Mucosa of descending colon (tissue), 3 donors: ENCODE results near the gene BBLN. TPM values are rescaled to one million over a fixed set of nuclear protein-coding genes. Genes with fewer than 3 reads are reported as not detected.
A peak's percentile ranks its signal among the peaks of the same experiment; 100 is the strongest.

ENCODE experiments used
- ATAC-seq: fragments of 200-7000 bp; cut with Tn5 transposase; one replicate; pipeline ENCODE4 v1.9.1; 2020; ENCODE audit warnings: mild to moderate bottlenecking, moderate library complexity
- DNase-seq, 3 donors: peaks; one replicate each; pipeline ENCODE4 v3.0.0-alpha.2; 2020
- H3K36me3 ChIP-seq: fragments of 200-600 bp; one replicate; pipeline ENCODE4 v1.8.0; 2021; ENCODE audit warnings: low read depth, mild to moderate bottlenecking
- H3K4me1 ChIP-seq: fragments of 200-600 bp; one replicate; pipeline ENCODE4 v1.8.0; 2021; ENCODE audit warnings: low read depth, mild to moderate bottlenecking
- H3K4me3 ChIP-seq: fragments of 200-600 bp; one replicate; pipeline ENCODE4 v1.8.0; 2021; ENCODE audit warnings: mild to moderate bottlenecking
- H3K9me3 ChIP-seq: fragments of 200-600 bp; one replicate; pipeline ENCODE4 v1.8.0; 2021; ENCODE audit warnings: mild to moderate bottlenecking
- intact Hi-C, 2 donors: fragments of 100-400 bp; cut with DNase I in 1 of 2; cut with micrococcal nuclease in 1 of 2; formaldehyde crosslinking; loops; one replicate each; pipeline versions ENCODE4 v1.11.0 to v1.11.1; 2022; cut with DNase I, micrococcal nuclease
- total RNA-seq, 3 donors: library from RNA; stranded (reverse); fragmentation: NEBNext Ultra II Directional in 2 of 3; extraction: Animal tissue kit (Norgen Biotek cat#: 25700) in 2 of 3; gene quantifications; one replicate each; pipeline versions ENCODE4 v1.2.1 to v1.2.4, GENCODE V29; 2021 to 2023
- TF ChIP-seq, protein P1 (sequence below): fragments of 200-600 bp; IDR thresholded peaks from one replicate; pipeline ENCODE4 v1.8.0; 2022; ENCODE audit warnings: antibody characterized with exemption, mild to moderate bottlenecking
- donor health status: DM: no; HTN: no; CAD: no; lungs with moderate emphysema.
- donor health status: DM: no; HTN: no; CAD: no.
- donor health status: DM: no; HTN: yes; CAD: no.

Gene BBLN
- total RNA-seq, 3 donors from 2014 or later = 33.7 to 46.8 (median 37.6) TPM

GRCh38 chr9:128142596-128142995 is 17.5 kb upstream of the BBLN start:
- DNase-seq = peak in 2 of 3 donors; percentile 17 to 32
- TF ChIP-seq, protein P1, sequence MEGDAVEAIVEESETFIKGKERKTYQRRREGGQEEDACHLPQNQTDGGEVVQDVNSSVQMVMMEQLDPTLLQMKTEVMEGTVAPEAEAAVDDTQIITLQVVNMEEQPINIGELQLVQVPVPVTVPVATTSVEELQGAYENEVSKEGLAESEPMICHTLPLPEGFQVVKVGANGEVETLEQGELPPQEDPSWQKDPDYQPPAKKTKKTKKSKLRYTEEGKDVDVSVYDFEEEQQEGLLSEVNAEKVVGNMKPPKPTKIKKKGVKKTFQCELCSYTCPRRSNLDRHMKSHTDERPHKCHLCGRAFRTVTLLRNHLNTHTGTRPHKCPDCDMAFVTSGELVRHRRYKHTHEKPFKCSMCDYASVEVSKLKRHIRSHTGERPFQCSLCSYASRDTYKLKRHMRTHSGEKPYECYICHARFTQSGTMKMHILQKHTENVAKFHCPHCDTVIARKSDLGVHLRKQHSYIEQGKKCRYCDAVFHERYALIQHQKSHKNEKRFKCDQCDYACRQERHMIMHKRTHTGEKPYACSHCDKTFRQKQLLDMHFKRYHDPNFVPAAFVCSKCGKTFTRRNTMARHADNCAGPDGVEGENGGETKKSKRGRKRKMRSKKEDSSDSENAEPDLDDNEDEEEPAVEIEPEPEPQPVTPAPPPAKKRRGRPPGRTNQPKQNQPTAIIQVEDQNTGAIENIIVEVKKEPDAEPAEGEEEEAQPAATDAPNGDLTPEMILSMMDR = no peak

DNA sequence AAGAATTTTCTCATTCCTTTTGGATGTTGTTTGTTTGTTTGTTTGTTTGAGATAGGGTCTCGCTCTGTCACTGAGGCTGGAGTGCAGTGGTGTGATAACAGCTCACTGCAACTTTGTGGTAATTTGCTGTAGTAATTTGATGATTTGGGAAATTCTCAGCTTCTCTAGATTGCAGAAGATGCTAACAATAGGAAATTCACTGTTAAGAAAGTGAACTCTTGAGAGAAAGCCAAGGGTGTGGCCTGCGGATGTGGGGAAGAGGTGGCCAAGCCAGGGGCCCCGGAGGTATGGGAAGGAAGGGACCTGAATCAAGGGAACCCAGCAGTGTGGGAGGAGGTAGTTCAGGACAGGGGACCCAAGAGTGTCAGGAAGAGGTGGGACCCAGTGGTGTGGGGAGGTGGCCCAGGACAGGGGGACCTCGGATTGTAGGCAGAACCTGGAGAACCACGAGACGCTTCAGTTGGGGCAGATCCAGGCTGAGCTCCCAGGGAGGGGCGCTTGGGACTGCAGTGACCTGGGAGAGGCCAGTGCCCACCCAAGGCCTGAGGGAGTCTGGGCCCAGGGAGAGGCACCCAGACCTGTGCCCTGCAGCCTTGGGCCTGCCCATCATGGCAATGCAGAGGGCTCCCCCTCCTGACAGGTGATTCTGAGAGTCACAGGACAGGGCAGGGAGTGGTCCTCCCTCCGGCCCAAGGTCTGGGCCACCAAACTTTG is 16.4 kb upstream of the BBLN start:
- DNase-seq (peak in 2 of 3 donors; percentile 50 to 57), ATAC-seq (peak; percentile 74)
- H3K9me3 ChIP-seq = no peaks in the 10 kb centered on the region
- H3K4me3 ChIP-seq = no peak overlapping the region
- intact Hi-C loops = no loop called here
- H3K36me3 ChIP-seq = no peaks in the 10 kb centered on the region
- TF ChIP-seq, protein P1 = no peak
- peaks cover 12% of the 10 kb centered on the region for H3K4me1 ChIP-seq

More at GRCh38 chr9:128142596-128142995, 17.5 kb upstream of the BBLN start:
- ATAC-seq = no peak
- no peaks in the 10 kb centered on the region for H3K9me3 ChIP-seq
- no peaks in the 10 kb centered on the region for H3K36me3 ChIP-seq
- peaks cover 5% of the 10 kb centered on the region for H3K4me1 ChIP-seq
- H3K4me3 ChIP-seq = no peak overlapping the region
- intact Hi-C loops = no loop called here

- intact Hi-C loops = no loop called here
- TF ChIP-seq, protein P1 = no peak
- DNase-seq = peak in 1 of 3 donors; percentile 30
These were observed 15.6 kb upstream of the BBLN start for GRCh38 chr9:128144239-128145181.

DNA sequence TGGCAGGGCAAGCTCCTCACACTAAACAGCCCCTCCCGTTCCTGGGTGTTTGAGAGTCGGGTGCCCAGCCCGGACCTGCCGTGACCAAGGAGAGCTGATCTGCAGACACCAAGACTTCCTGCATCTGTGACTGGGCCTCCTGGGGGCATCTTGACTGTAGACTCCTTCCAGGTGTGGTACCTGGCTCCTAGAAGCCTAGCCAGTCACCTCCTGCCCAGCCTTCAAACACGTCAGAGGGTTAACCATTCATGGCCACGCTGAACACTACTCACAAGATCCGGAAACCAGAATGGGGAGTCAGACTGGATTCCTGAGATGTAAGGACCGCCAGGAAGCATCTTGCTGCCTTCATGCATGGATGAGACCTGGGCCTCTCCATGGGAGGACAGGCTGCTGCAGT is 14.5 kb upstream of the BBLN start:
- intact Hi-C loops = no loop called here
- H3K36me3 ChIP-seq = no peaks in the 10 kb centered on the region
- DNase-seq (peak in 1 of 3 donors; percentile 20), ATAC-seq (no peak)
- no peak overlapping the region for H3K4me3 ChIP-seq
- peaks cover 27% of the 10 kb centered on the region for H3K4me1 ChIP-seq
- no peaks in the 10 kb centered on the region for H3K9me3 ChIP-seq
- TF ChIP-seq, protein P1 = no peak

More at GRCh38 chr9:128144239-128145181, 15.6 kb upstream of the BBLN start:
- Histone ChIP-seq H3K36me3 (no peaks in the 10 kb centered on the region), H3K4me3 (no peak overlapping the region), H3K4me1 (peaks cover 20% of the 10 kb centered on the region), H3K9me3 (no peaks in the 10 kb centered on the region)
- no peak for ATAC-seq

DNA sequence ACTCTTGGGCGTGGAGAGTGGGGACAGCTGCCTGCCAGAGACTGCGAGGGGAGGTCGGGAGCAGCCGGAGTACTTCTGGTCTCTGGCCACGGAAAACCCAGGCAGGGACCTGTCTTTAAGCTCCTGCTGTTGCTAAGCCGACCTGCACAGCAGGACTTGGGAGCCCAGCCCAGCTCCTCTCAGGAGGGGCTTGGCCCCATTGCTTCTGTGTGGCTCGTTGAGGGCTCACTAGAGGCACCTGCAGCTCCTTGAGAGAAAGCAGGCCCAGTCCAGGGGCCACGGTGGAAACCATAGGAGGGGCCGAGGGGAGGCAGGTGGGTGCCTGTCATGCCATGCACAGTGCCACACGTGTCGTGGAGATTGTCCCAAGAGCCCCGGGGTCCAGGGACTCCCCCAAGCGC is 14.1 kb upstream of the BBLN start:
- ATAC-seq = no peak
- H3K4me1 ChIP-seq = peaks cover 27% of the 10 kb centered on the region

More for the DNA sequence above, 14.1 kb upstream of the BBLN start:
- intact Hi-C loops = no loop called here
- no peaks in the 10 kb centered on the region for H3K36me3 ChIP-seq
- TF ChIP-seq, protein P1 = no peak
- DNase-seq = peak in 2 of 3 donors; percentile 28 to 51
- no peaks in the 10 kb centered on the region for H3K9me3 ChIP-seq
- H3K4me3 ChIP-seq = no peak overlapping the region
